NCI-H146 (cell line): Measurements from ENCODE around the gene NPPC.

Experiments used
- DNase-seq: peaks from one replicate; lab custom pipeline; 2025; lab: John Stamatoyannopoulos, UW

The NPPC gene

DNA sequence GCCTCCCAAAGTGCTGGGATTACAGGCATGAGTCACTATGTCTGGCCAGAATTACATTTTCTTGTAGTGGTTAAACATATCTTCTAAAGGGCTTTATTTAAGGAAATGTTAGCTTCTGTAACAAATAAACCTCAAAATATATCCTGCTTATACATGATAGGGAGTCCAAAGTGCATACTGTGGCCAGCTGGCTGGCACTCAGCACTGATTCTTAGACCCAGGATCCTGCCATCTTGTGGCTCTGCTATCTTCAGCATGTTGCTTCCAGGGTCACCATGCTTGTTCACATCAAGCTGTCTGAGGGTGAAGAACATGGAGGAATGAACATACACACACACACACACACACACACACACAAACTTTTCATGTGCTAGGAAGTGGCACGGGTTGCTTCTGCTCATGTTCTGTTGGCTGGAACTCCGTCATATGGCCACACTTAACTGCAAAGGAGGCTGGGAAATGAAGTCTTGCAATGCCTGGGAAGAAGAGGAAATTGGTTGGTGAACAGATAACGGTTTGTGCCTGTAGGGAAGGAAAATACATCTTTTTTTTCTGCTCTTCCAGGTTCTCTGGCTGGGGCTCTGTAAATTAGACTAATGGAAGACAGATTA is 40.0 kb downstream of the NPPC start:
- DNase-seq: no peak

- peak; percentile 77 for DNase-seq
These were observed 41.6 kb downstream of the NPPC start for GRCh38 chr2:231884438-231885140.

DNA sequence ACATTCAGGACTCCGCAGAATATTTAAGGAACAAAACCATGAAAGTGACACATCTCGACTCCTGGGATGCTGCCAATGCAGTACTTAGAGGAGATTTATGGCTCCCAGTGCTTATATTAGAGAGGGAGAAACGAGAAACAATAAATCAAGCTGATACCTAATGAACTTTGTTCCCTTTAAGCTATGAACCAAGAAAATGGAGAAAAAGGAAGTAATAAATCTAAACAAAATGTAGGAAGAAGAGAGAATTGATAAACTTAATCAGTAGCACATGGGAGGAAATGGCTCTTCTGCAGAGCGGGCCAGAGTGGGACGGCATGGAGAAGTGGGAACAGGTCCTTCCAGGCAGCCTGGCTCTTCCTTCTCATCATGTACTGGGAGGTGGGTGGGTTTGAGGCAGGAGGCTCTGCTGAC is 42.7 kb downstream of the NPPC start:
- no peak for DNase-seq

DNA sequence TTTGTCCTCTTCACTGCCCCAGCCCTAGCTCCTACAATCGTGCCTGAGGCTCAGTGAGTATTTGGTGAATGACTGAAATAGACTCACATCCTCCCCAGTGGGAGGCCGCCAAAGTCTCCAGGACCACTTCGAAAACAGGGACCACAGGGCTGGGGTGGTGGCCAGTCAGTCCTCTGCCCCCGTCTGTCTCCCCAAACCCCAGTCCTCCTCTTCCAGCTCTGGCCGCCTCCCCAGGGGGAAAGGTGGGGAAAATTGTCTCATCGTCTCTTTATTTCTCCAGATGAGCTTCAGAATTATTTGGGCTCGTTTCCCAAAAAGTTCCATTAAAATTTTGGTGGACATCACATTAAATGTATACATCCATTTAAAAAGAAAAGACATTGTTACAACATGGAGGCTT is 43.5 kb downstream of the NPPC start:
- DNase-seq: no peak

- peak; percentile 5 for DNase-seq
These were observed 45.8 kb downstream of the NPPC start for GRCh38 chr2:231880371-231880770.

DNA sequence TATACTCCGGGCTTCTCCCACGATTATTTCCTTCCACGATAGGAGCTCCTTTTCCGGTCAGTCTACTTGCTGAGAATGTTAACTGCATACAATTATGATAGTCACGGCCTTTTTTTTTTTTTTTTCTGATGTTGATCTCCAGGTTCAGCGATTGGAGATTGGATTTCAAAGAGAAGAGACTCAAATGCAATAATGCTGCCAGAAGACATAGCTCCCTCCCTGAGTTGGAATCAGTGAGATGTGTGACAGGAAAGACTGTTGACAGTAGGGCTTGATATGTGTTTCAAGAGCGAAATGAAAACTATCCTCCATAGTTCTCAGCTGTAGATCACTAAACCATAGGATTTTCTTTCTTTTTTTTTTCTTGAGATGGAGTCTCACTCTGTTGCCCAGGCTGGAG is 47.0 kb downstream of the NPPC start:
- no peak for DNase-seq

DNA sequence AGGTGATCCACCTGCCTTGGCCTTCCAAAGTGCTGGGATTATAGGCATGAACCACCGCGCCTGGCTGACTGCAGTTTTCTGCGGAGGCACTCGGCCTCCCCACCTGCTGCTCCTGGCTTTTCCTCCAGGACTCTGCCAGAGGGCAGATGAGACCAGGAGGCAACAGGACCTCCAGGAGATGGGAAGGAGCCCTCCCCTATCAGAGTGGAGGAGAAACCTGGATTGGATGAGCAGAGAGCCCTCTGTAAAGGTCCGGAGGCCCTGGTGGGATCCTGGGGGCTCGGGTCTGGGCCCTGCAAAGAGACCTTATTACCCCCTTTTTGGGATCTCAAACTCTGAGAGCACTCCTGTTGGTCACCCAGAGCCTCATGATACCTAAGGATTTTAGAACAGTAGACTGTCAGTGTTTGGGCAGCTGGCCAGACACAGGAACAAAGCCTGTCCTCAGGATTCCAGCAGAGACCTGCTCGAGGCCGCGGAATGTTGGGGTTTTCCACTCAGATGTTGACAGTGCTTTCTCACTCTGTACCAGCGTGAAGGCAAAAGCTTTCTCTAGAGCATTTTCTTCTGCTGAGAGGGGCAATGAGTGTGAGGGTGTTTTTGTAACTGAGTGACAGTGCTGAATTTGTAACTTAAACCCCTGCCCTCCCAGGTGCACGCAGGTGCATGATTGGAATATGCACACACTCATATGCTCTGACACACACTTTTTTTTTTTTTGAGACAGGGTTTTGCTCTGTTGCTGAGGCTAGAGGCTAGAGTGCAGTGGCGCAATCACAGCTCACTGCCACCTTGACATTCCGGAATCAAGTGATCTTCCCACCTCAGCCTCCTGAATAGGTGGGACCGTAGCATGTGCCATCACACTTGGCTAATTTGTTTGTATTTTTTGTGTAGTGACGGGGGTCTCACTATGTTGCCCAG is 48.4 kb downstream of the NPPC start:
- peak; percentile 28 for DNase-seq

DNA sequence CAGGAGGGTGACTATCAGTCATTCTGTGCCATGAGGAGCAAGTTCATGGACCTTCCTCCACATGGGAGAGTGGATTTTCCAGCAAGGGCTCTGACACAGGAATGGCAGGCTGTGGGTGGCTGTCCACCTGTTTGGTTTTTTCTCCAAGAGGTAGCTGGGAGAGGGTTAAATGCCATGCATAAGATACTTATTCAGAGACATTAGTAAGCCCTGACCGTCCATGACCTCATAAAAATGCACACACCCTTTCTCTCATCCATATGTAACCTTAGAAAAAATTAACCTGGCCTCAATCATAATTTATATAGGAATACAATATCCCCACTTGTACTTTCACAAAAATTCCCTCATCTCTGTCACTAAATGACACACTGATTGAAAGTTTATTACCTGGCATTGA is 51.3 kb downstream of the NPPC start:
- DNase-seq: no peak
